ENCODE results near the gene FOXL3.
A peak's percentile ranks its signal among the peaks of the same experiment; 100 is the strongest.

GRCh38 chr7:322111-322671 is 32.2 kb downstream of the FOXL3 start:
- TF ChIP-seq CTCF (conservative IDR thresholded peaks at IDR 0.05; ENCODE audit: low read depth, low read length) (peak; percentile 82), EZH2 (IDR thresholded peaks at IDR 0.05; ENCODE audit: borderline replicate concordance, low read depth, low read length, poor library complexity, severe bottlenecking) (no peak)

Measured in A673 (cell line).